ENCODE results near the gene IL15RA.
"Not testable (repeated sequence)": the region's sequence is repeated elsewhere in the genome, so short reads cannot be mapped to it uniquely, and the experiment has no call there.

Gene IL15RA

GRCh38 chr10:5964736-5965135, 12.6 kb downstream of the IL15RA start:
- no peak for FAIRE-seq
- no peak for DNase-seq (ENCODE audit: insufficient read length)
- TF ChIP-seq POLR2A (IDR thresholded peaks at IDR 0.05; ENCODE audit: low read depth, low read length) (no peak), POLR2AphosphoS5 (IDR thresholded peaks at IDR 0.05; ENCODE audit: low read depth, low read length) (no peak), TAF1 (IDR thresholded peaks at IDR 0.05; ENCODE audit: borderline replicate concordance, low read depth, low read length) (no peak)

GRCh38 chr10:5963591-5963990, 13.8 kb downstream of the IL15RA start:
- DNase-seq (ENCODE audit: insufficient read length), result no peak
- TF ChIP-seq POLR2AphosphoS5 (IDR thresholded peaks at IDR 0.05; ENCODE audit: low read depth, low read length) (no peak), TAF1 (IDR thresholded peaks at IDR 0.05; ENCODE audit: borderline replicate concordance, low read depth, low read length) (no peak)
- no peak for FAIRE-seq

GRCh38 chr10:5963071-5963470, 14.3 kb downstream of the IL15RA start:
- DNase-seq (ENCODE audit: insufficient read length), result no peak
- TF ChIP-seq POLR2A (IDR thresholded peaks at IDR 0.05; ENCODE audit: low read depth, low read length), result no peak
- no peak for FAIRE-seq

GRCh38 chr10:5962358-5962940, 14.9 kb downstream of the IL15RA start:
- DNase-seq (ENCODE audit: insufficient read length); FAIRE-seq: not testable (repeated sequence)

- no peak for DNase-seq (ENCODE audit: insufficient read length)
- TF ChIP-seq POLR2A (IDR thresholded peaks at IDR 0.05; ENCODE audit: low read depth, low read length), result no peak
- TF ChIP-seq TAF1 (IDR thresholded peaks at IDR 0.05; ENCODE audit: borderline replicate concordance, low read depth, low read length), result no peak
- TF ChIP-seq POLR2AphosphoS5 (IDR thresholded peaks at IDR 0.05; ENCODE audit: low read depth, low read length), result no peak
- no peak for FAIRE-seq
These were observed 15.8 kb downstream of the IL15RA start for GRCh38 chr10:5961405-5962100.

GRCh38 chr10:5960973-5961275, 16.4 kb downstream of the IL15RA start:
- not testable (repeated sequence) for DNase-seq (ENCODE audit: insufficient read length); FAIRE-seq

GRCh38 chr10:5960070-5960972, 17.0 kb downstream of the IL15RA start:
- TF ChIP-seq POLR2AphosphoS5 (IDR thresholded peaks at IDR 0.05; ENCODE audit: low read depth, low read length) (no peak), TAF1 (IDR thresholded peaks at IDR 0.05; ENCODE audit: borderline replicate concordance, low read depth, low read length) (no peak), POLR2A (IDR thresholded peaks at IDR 0.05; ENCODE audit: low read depth, low read length) (no peak)
- DNase-seq (ENCODE audit: insufficient read length), result no peak
- FAIRE-seq, result no peak

GRCh38 chr10:5959581-5960069, 17.7 kb downstream of the IL15RA start:
- FAIRE-seq (no peak), DNase-seq (ENCODE audit: insufficient read length) (no peak)
- no peak for TF ChIP-seq POLR2A (IDR thresholded peaks at IDR 0.05; ENCODE audit: low read depth, low read length)
- TF ChIP-seq POLR2AphosphoS5 (IDR thresholded peaks at IDR 0.05; ENCODE audit: low read depth, low read length), result no peak
- TF ChIP-seq TAF1 (IDR thresholded peaks at IDR 0.05; ENCODE audit: borderline replicate concordance, low read depth, low read length), result no peak

- no peak for TF ChIP-seq TAF1 (IDR thresholded peaks at IDR 0.05; ENCODE audit: borderline replicate concordance, low read depth, low read length)
- TF ChIP-seq POLR2AphosphoS5 (IDR thresholded peaks at IDR 0.05; ENCODE audit: low read depth, low read length), result no peak
- no peak for FAIRE-seq
These were observed 18.2 kb downstream of the IL15RA start for GRCh38 chr10:5959142-5959541.

GRCh38 chr10:5958675-5959074, 18.7 kb downstream of the IL15RA start:
- no peak for DNase-seq (ENCODE audit: insufficient read length)
- FAIRE-seq, result no peak
- TF ChIP-seq TAF1 (IDR thresholded peaks at IDR 0.05; ENCODE audit: borderline replicate concordance, low read depth, low read length) (no peak), POLR2AphosphoS5 (IDR thresholded peaks at IDR 0.05; ENCODE audit: low read depth, low read length) (no peak), POLR2A (IDR thresholded peaks at IDR 0.05; ENCODE audit: low read depth, low read length) (no peak)

More at GRCh38 chr10:5959142-5959541, 18.2 kb downstream of the IL15RA start:
- DNase-seq (ENCODE audit: insufficient read length), result no peak

GRCh38 chr10:5958077-5958476, 19.3 kb downstream of the IL15RA start:
- TF ChIP-seq TAF1 (IDR thresholded peaks at IDR 0.05; ENCODE audit: borderline replicate concordance, low read depth, low read length) (no peak), POLR2A (IDR thresholded peaks at IDR 0.05; ENCODE audit: low read depth, low read length) (no peak), POLR2AphosphoS5 (IDR thresholded peaks at IDR 0.05; ENCODE audit: low read depth, low read length) (no peak)
- no peak for DNase-seq (ENCODE audit: insufficient read length)
- no peak for FAIRE-seq
